Measurements from ENCODE around the gene SYT3. TPM values are rescaled to one million over a fixed set of nuclear protein-coding genes. Genes with fewer than 3 reads are reported as not detected.

The SYT3 gene
- total and polyA plus RNA-seq, 4 donors, result not detected

- Histone ChIP-seq H3K27me3 (ENCODE audit: control insufficient read depth in 4 of 4, insufficient read depth in 4 of 4, low read length in 3 of 4) (peaks cover 2 to 8% (median 4%) of the 10 kb centered on the region in 4 donors), H3K4me1 (ENCODE audit: control insufficient read depth in 4 of 4, insufficient read depth in 4 of 4, low read length in 3 of 4) (peaks cover 0 to 5% (median under 1%) of the 10 kb centered on the region in 4 donors), H3K36me3 (ENCODE audit: control insufficient read depth in 4 of 4, insufficient read depth in 3 of 4, low read depth in 1 of 4, low read length in 3 of 4) (no peaks in the 10 kb centered on the region), H3K4me3 (ENCODE audit: low read depth in 1 of 3, low read length in 3 of 3) (no peak overlapping the region), H3K27ac (ENCODE audit: low read depth in 1 of 2, low read length in 2 of 2) (no peak overlapping the region), H3K9me3 (ENCODE audit: control insufficient read depth in 4 of 4, low read length in 3 of 4) (no peaks in the 10 kb centered on the region), H3K9ac (ENCODE audit: low read depth in 1 of 2, low read length in 2 of 2) (no peak overlapping the region)
- TF ChIP-seq NR2F2 (IDR thresholded peaks at IDR 0.05) (no peak), EGR1 (IDR thresholded peaks at IDR 0.05; ENCODE audit: low read depth in 2 of 2) (no peak), HNF4G (IDR thresholded peaks at IDR 0.05) (no peak), YY1 (IDR thresholded peaks at IDR 0.05) (no peak), HNF4A (conservative IDR thresholded peaks at IDR 0.05) (no peak), FOXA2 (IDR thresholded peaks at IDR 0.05) (no peak), RAD21 (IDR thresholded peaks at IDR 0.05) (no peak), JUND (IDR thresholded peaks at IDR 0.05) (no peak)
- WGBS, result 72% methylated on average over 6 of the region's 6 CpGs
- no peak for DNase-seq (ENCODE audit: low spot score)
Observed at GRCh38 chr19:50664204-50664603, 24.5 kb upstream of the SYT3 start.

- no peak for DNase-seq (ENCODE audit: low spot score)
- Histone ChIP-seq H3K27ac (ENCODE audit: low read depth in 1 of 2, low read length in 2 of 2) (no peak overlapping the region), H3K4me3 (ENCODE audit: low read depth in 1 of 3, low read length in 3 of 3) (no peak overlapping the region), H3K9ac (ENCODE audit: low read depth in 1 of 2, low read length in 2 of 2) (no peak overlapping the region), H3K4me1 (ENCODE audit: control insufficient read depth in 4 of 4, insufficient read depth in 4 of 4, low read length in 3 of 4) (peaks cover 0 to 9% (median 5%) of the 10 kb centered on the region in 4 donors), H3K27me3 (ENCODE audit: control insufficient read depth in 4 of 4, insufficient read depth in 4 of 4, low read length in 3 of 4) (peaks cover 0 to 10% (median 4%) of the 10 kb centered on the region in 4 donors), H3K9me3 (ENCODE audit: control insufficient read depth in 4 of 4, low read length in 3 of 4) (peaks cover 0 to 6% (median under 1%) of the 10 kb centered on the region in 4 donors), H3K36me3 (ENCODE audit: control insufficient read depth in 4 of 4, insufficient read depth in 3 of 4, low read depth in 1 of 4, low read length in 3 of 4) (no peaks in the 10 kb centered on the region)
- TF ChIP-seq RXRA (IDR thresholded peaks at IDR 0.05) (no peak), GABPA (IDR thresholded peaks at IDR 0.05 in 1 of 2, conservative IDR thresholded peaks at IDR 0.05 in 1 of 2) (no peak), EGR1 (IDR thresholded peaks at IDR 0.05; ENCODE audit: low read depth in 2 of 2) (no peak), HNF4A (conservative IDR thresholded peaks at IDR 0.05) (peak in 1 of 2 donors; percentile 15)
- 72% methylated on average over 1 of the region's 1 CpG for WGBS
Observed at GRCh38 chr19:50663482-50663790, 23.8 kb upstream of the SYT3 start.

DNA sequence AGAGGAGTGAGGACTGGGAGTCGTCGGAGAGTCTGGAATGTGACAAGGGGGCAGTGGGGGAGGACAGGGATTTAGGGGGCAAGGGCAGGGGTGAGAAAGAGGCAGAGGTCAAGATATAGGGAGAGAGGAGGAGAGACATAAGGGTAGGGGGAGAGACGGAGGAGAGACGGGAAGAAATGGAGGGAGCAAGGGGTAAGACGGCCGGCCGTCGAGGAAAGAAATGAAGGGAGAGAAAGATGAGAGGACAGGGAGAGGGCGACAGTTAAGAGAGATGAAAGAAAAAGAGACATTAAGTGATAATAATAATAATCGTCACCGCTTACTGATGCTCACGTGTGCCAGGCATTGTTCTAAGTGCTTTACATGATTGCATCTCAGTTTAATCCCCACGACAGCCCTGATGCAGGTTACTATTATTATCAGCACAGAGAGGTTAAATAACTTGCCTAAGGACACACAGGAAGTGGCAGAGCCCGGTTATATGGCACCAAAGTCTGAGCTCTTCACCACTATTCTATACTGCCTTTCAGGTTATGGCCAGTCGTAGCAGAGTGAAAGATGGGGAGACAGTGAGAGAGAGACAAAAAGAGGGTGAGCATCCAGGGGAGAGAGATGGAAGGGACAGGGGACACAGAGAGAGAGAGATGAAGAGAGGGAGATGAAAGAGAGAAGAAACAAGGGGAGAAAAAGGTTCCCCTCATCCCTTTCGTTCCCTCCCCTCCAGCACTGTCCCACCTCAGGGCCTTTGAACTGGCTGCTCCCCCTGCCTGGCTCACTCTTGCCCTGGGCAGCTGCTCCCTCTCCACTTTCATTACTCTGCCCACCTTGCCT is 23.2 kb upstream of the SYT3 start:
- no peak overlapping the region for H3K27ac ChIP-seq (ENCODE audit: low read depth in 1 of 2, low read length in 2 of 2)
- H3K9ac ChIP-seq (ENCODE audit: low read depth in 1 of 2, low read length in 2 of 2), result no peak overlapping the region
- no peak for TF ChIP-seq RXRA (IDR thresholded peaks at IDR 0.05)
- no peak for TF ChIP-seq RAD21 (IDR thresholded peaks at IDR 0.05)
- TF ChIP-seq, protein P1, sequence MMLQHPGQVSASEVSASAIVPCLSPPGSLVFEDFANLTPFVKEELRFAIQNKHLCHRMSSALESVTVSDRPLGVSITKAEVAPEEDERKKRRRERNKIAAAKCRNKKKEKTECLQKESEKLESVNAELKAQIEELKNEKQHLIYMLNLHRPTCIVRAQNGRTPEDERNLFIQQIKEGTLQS (IDR thresholded peaks at IDR 0.05), result no peak
- no peak for TF ChIP-seq SP1 (IDR thresholded peaks at IDR 0.05)
- no peak for TF ChIP-seq HNF4A (conservative IDR thresholded peaks at IDR 0.05)
- TF ChIP-seq GABPA (IDR thresholded peaks at IDR 0.05 in 1 of 2, conservative IDR thresholded peaks at IDR 0.05 in 1 of 2), result no peak
- no peak for TF ChIP-seq MAX (IDR thresholded peaks at IDR 0.05)
- no peak for TF ChIP-seq ZBTB33 (IDR thresholded peaks at IDR 0.05)
- TF ChIP-seq FOXA2 (IDR thresholded peaks at IDR 0.05), result no peak
- TF ChIP-seq NR2F2 (IDR thresholded peaks at IDR 0.05), result no peak
- TF ChIP-seq FOXA1 (IDR thresholded peaks at IDR 0.05), result no peak
- TF ChIP-seq TAF1 (conservative IDR thresholded peaks at IDR 0.05), result no peak
- TF ChIP-seq, protein P2, sequence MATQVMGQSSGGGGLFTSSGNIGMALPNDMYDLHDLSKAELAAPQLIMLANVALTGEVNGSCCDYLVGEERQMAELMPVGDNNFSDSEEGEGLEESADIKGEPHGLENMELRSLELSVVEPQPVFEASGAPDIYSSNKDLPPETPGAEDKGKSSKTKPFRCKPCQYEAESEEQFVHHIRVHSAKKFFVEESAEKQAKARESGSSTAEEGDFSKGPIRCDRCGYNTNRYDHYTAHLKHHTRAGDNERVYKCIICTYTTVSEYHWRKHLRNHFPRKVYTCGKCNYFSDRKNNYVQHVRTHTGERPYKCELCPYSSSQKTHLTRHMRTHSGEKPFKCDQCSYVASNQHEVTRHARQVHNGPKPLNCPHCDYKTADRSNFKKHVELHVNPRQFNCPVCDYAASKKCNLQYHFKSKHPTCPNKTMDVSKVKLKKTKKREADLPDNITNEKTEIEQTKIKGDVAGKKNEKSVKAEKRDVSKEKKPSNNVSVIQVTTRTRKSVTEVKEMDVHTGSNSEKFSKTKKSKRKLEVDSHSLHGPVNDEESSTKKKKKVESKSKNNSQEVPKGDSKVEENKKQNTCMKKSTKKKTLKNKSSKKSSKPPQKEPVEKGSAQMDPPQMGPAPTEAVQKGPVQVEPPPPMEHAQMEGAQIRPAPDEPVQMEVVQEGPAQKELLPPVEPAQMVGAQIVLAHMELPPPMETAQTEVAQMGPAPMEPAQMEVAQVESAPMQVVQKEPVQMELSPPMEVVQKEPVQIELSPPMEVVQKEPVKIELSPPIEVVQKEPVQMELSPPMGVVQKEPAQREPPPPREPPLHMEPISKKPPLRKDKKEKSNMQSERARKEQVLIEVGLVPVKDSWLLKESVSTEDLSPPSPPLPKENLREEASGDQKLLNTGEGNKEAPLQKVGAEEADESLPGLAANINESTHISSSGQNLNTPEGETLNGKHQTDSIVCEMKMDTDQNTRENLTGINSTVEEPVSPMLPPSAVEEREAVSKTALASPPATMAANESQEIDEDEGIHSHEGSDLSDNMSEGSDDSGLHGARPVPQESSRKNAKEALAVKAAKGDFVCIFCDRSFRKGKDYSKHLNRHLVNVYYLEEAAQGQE (IDR thresholded peaks at IDR 0.05), result no peak
- no peak for TF ChIP-seq EGR1 (IDR thresholded peaks at IDR 0.05; ENCODE audit: low read depth in 2 of 2)
- no peak for TF ChIP-seq CTCF (IDR thresholded peaks at IDR 0.05; ENCODE audit: low read depth, low read length, missing input control)
- H3K4me3 ChIP-seq (ENCODE audit: low read depth in 1 of 3, low read length in 3 of 3), result no peak overlapping the region
- H3K27me3 ChIP-seq (ENCODE audit: control insufficient read depth in 4 of 4, insufficient read depth in 4 of 4, low read length in 3 of 4), result peaks cover 0 to 11% (median 4%) of the 10 kb centered on the region in 4 donors
- 55% methylated on average over 16 of the region's 16 CpGs for WGBS
- no peak for DNase-seq (ENCODE audit: low spot score)
- H3K36me3 ChIP-seq (ENCODE audit: control insufficient read depth in 4 of 4, insufficient read depth in 3 of 4, low read depth in 1 of 4, low read length in 3 of 4), result no peaks in the 10 kb centered on the region
- peaks cover 0 to 12% (median 7%) of the 10 kb centered on the region in 4 donors for H3K4me1 ChIP-seq (ENCODE audit: control insufficient read depth in 4 of 4, insufficient read depth in 4 of 4, low read length in 3 of 4)
- H3K9me3 ChIP-seq (ENCODE audit: control insufficient read depth in 4 of 4, low read length in 3 of 4), result peaks cover 0 to 7% (median 2%) of the 10 kb centered on the region in 4 donors
